HEK293 (cell line): ENCODE measurements around the gene MKLN1.

Experiments
- BCL6B ChIP-seq: fragments of 450-650 bp; formaldehyde crosslinking; IDR thresholded peaks from 2 replicates; pipeline ENCODE4 v1.5.1; 2017; ENCODE audit warnings: missing biosample characterization, missing genetic modification characterization
- CTCF ChIP-seq: fragments of 450-650 bp; formaldehyde crosslinking; IDR thresholded peaks from 2 replicates; pipeline ENCODE4 v1.5.1; 2016; ENCODE audit warnings: missing biosample characterization, missing genetic modification characterization
- ZNF148 ChIP-seq: fragments of 450-650 bp; formaldehyde crosslinking; IDR thresholded peaks from 2 replicates; pipeline ENCODE4 v1.5.0; 2017; ENCODE audit warnings: missing biosample characterization, missing genetic modification characterization, borderline replicate concordance
- ZNF362 ChIP-seq: fragments of 450-650 bp; formaldehyde crosslinking; IDR thresholded peaks from 2 replicates; pipeline ENCODE4 v1.5.1; 2016; ENCODE audit warnings: missing biosample characterization, missing genetic modification characterization
- ZNF404 ChIP-seq: fragments of 450-650 bp; formaldehyde crosslinking; IDR thresholded peaks from 2 replicates; pipeline ENCODE4 v1.5.1; 2017; ENCODE audit warnings: missing biosample characterization, missing genetic modification characterization
- ZNF510 ChIP-seq: fragments of 450-650 bp; formaldehyde crosslinking; IDR thresholded peaks from 2 replicates; pipeline ENCODE4 v1.5.1; 2018; ENCODE audit warnings: mild to moderate bottlenecking, missing genetic modification characterization, missing biosample characterization; ENCODE audit not compliant: insufficient replicate concordance
- TF ChIP-seq, protein P1 (sequence below): fragments of 450-650 bp; formaldehyde crosslinking; IDR thresholded peaks from 2 replicates; pipeline ENCODE4 v1.5.1; 2016; ENCODE audit warnings: missing biosample characterization, missing genetic modification characterization
- TF ChIP-seq, protein P2 (sequence below): fragments of 450-650 bp; IDR thresholded peaks from 2 replicates; pipeline ENCODE4 v1.5.1; 2018; ENCODE audit warnings: missing biosample characterization, mild to moderate bottlenecking, missing genetic modification characterization

DNA sequence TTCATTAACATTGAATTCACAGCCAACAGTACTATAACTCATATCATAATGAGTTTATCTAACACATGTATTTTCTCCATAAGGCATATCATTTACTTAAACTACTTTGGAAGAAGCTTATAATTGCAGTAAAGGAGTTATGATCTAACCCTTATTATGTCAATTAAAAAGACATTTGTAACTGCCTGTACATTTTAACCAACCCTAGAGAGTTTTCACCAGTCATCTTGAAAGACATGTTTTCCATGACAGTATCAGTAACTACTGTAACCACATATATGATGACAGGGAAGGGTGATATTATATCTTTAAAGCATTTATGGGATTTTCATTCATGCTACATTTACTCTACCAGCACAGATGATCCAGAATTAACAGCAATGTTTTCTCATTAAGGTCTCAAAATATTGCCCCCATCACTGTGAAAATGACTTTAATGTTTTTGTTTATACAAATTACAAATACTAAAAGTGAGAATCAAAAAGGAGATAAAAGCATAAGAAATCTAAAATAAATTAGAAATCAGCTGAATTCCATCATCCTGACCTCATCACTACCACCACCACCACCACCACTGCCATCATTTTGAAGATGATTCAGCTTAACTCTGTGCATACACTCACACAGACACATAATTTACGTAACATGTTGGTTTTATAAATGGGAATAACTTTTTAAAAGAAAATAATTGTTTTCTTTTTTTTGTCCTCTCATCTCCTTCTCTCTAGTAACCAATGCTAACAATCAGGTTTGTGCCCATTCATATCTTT, 53.6 kb downstream of the MKLN1 start:
- TF ChIP-seq ZNF404 (tag by site-specific recombination) (no peak), ZNF362 (tag by site-specific recombination) (no peak), CTCF (tag by site-specific recombination) (no peak), BCL6B (tag by site-specific recombination) (no peak), ZNF148 (no peak), ZNF510 (tag by site-specific recombination) (no peak)
- TF ChIP-seq, protein P1, sequence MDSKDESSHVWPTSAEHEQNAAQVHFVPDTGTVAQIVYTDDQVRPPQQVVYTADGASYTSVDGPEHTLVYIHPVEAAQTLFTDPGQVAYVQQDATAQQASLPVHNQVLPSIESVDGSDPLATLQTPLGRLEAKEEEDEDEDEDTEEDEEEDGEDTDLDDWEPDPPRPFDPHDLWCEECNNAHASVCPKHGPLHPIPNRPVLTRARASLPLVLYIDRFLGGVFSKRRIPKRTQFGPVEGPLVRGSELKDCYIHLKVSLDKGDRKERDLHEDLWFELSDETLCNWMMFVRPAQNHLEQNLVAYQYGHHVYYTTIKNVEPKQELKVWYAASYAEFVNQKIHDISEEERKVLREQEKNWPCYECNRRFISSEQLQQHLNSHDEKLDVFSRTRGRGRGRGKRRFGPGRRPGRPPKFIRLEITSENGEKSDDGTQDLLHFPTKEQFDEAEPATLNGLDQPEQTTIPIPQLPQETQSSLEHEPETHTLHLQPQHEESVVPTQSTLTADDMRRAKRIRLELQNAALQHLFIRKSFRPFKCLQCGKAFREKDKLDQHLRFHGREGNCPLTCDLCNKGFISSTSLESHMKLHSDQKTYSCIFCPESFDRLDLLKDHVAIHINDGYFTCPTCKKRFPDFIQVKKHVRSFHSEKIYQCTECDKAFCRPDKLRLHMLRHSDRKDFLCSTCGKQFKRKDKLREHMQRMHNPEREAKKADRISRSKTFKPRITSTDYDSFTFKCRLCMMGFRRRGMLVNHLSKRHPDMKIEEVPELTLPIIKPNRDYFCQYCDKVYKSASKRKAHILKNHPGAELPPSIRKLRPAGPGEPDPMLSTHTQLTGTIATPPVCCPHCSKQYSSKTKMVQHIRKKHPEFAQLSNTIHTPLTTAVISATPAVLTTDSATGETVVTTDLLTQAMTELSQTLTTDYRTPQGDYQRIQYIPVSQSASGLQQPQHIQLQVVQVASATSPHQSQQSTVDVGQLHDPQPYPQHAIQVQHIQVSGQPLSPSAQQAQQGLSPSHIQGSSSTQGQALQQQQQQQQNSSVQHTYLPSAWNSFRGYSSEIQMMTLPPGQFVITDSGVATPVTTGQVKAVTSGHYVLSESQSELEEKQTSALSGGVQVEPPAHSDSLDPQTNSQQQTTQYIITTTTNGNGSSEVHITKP (tag by site-specific recombination): no peak
- TF ChIP-seq, protein P2, sequence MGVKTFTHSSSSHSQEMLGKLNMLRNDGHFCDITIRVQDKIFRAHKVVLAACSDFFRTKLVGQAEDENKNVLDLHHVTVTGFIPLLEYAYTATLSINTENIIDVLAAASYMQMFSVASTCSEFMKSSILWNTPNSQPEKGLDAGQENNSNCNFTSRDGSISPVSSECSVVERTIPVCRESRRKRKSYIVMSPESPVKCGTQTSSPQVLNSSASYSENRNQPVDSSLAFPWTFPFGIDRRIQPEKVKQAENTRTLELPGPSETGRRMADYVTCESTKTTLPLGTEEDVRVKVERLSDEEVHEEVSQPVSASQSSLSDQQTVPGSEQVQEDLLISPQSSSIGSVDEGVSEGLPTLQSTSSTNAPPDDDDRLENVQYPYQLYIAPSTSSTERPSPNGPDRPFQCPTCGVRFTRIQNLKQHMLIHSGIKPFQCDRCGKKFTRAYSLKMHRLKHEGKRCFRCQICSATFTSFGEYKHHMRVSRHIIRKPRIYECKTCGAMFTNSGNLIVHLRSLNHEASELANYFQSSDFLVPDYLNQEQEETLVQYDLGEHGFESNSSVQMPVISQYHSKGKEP (tag by site-specific recombination): no peak
